GM18498 (cell line): ENCODE results near the gene FLT3.
A peak's percentile ranks its signal among the peaks of the same experiment; 100 is the strongest.
"Not testable (repeated sequence)": the region's sequence is repeated elsewhere in the genome, so short reads cannot be mapped to it uniquely, and the experiment has no call there.

Source experiments
- ATAC-seq: cut with Tn5 transposase; IDR thresholded peaks from one replicate; pipeline ENCODE4 v1.9.1; 2021; ENCODE audit warnings: mild to moderate bottlenecking, moderate library complexity; ENCODE audit not compliant: unreplicated experiment

The FLT3 gene

DNA sequence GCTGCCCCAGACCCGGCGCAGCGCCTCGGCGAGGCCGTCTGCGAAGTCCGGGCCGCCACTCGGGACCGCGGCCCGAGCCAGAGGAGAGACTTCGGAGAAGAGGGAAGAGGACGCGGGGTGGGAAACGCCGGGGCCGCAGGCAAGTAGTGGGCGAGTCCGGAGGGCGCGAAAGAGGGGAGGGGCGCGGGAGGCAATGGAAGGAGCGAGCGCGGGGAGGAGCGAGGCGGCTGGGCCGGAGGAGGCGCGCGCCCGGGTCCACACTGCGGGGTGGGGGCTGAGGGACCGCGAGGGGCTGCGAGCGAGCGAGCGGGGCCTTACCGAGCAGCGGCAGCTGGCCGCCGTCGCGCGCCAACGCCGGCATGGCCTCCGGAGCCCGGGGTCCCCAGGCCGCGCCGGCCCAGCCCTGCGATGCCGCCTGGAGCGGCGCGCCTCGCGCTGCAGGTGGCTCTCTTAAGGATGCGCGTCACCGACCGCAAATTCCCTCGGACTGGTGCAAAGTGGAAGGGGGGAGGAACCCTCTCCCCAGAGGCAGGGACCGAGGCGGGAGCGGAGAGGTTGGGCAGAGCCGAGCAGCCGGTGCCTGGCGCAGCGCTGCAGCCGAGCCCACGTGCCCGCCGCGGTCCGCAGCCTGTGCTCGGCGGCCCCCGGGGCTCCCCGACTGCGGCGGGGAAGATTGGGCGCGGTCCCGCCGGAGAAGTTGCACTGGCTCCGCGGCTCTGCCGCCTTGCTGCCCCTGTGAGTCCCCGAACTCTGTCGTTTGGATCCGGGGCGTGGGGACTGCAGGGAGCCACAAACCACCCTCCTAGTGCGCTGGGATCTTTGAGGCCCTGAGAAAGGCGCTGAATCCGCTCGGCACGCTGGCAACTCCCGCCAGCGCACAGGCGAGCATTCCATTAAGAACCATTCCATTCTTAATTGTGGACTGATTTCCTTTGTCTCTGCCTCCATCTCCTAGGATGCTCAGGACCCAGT, at the start of gene FLT3:
Gene FLT3 (minus strand): TSS at position 427 of the 972 bp plus-strand sequence. CDS start 66 bp downstream, at position 361.
- ATAC-seq, result peak; percentile 61

DNA sequence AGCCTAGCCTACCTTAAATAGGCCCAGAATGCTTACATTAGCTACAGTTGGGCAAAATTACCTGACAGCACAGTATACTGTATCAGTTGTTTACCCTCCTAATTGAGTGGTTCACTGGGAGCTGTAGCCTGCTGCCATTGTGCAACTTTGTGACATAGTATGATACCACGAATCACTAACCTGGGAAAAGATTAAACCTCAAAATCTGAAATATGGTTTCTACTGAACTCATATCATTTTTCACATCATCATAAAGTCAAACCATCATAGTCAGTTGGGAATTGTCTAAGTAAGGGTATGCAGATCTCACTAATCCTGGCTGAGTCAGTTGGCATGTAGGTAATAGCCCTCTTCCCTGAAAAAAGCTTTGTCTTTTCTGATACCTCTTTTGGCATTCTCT, 47.1 kb upstream of the FLT3 start:
- ATAC-seq, result no peak

DNA sequence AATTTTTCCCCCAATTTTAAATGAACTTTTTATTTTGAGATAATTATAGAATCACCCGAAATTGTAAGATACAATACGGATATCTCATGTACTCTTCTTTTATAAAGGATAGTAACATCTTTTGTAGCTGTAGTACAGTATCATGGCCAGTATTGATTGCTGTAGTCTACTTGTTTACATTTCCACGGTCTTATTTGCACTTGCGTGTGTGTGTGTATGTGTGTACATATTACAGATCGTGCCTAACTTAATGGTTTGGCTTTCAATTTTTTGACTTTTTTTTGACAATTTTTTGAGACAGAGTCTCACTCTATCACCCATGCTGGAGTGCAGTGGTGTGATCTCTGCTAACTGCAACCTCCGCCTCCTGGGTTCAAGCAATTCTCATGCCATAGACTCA, 44.7 kb upstream of the FLT3 start:
- ATAC-seq, result no peak

DNA sequence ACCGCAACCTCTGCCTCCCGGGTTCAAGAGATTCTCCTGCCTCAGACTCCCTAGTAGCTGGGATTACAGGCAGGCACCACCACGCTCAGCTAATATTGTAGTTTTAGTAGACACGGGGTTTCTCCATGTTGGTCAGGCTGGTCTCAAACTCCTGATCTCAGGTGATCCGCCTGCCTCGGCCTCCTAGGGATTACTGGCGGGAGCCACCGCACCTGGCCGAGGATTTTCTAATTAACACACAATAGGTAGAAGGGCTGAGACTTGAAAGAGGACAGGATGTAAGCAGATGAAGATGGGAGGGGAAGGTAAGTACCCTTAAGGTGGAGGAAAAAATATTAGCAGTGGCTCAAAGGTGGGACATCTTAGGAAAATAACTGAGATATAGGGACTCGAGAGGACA, 41.2 kb upstream of the FLT3 start:
- ATAC-seq, result not testable (repeated sequence)

DNA sequence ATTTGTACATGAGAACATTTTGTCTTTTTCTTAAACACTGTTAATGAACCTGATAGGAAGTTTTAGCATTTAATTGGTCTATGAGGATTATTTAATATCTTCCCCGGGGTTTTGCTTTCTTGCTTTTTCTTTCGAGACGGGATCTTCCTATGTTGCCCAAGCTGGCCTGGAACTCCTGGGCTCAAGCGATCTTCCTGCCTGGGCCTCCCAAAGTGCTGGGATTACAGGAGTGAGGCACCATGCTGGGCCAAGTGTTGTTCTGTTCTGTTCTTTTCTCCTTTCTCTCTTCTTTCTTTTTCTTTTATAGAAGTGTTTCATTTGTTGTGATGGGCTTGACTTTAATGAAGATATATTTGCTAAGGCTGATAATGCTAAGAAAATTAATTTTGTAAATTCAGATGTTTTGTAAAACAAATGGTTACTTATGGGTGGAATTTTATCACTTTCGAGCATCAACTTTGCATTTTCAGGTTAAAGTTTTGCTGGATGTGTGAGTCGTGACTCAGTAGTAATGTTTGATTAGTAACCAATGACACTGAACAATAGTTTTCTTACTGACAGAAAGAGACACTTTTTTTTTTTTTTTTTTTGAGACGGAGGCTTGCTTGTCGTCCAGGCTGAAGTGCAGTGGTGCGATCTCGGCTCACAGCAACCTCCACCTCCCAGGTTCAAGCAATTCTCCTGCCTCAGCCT, 40.2 kb upstream of the FLT3 start:
- no peak for ATAC-seq

DNA sequence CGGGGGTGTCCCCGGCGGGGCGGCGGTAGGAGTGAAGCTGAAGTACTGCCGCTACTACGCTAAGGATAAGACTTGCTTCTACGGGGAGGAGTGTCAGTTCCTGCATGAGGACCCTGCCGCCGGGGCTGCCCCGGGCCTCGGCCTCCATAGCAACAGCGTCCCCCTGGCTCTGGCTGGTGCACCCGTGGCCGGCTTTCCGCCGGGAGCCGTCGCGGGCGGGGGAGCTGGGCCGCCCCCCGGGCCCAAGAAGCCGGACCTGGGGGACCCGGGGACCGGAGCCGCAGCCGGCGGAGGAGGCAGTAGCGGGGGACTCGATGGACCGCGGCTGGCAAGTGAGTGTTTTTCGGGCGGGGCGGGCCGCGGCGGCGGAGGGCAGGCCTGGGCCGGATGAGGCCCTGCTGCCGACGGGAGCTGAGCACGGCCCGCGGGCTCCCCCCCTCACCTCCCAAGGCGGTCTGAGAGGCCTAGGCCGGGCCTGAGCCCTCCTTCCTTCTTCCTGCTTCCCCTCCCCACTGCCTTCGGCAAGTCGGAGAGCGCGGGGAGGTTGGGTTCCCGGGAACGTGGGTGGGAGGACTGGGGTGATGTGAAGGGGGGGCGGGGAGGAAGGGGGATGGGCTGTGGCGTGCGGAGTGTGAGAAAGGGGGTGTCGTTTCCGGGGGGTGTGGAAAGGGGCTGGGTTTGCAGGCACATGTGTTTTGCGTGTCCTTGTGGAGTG, 38.5 kb upstream of the FLT3 start:
- peak; percentile 44 for ATAC-seq

DNA sequence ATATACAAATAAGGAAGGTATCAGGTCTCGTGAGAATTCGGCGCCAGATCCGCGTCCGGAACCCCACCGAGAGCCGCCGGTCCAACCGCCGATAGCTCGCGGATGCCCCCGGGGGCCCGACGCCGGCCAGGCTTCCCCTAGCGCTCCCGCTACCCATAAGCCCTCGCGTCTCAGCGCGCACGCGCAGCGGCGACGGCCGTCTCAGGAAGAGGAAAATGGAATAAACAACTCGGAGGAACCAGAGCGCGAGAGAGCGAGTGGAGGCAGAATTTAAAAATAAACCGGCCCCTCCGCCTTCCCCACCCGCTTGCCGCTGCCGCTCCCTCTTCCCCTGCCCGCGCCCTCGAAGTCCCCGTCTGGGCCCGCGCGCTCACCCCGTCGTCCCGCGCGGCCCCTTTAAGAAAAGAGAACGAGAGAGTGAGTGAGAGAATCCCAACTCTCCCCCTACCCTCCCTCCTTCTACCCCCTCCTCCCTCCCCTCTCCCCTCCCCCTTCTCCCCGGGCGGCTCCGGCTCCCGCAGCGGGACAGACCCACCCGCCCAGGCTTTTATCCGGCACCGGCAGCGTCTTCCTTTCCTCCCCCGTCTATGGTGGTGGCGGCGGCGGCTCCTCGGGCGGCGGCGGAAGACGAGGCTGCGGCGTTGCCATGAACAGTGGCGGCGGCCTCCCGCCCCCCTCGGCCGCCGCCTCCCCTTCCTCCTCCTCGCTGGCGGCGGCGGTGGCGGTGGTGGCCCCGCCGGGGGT, 37.8 kb upstream of the FLT3 start, which contains the start of gene PAN3:
Gene PAN3 (plus strand): TSS at position 534 of the 744 bp plus-strand sequence. CDS start 113 bp downstream, at position 647.
- peak; percentile 64 for ATAC-seq

DNA sequence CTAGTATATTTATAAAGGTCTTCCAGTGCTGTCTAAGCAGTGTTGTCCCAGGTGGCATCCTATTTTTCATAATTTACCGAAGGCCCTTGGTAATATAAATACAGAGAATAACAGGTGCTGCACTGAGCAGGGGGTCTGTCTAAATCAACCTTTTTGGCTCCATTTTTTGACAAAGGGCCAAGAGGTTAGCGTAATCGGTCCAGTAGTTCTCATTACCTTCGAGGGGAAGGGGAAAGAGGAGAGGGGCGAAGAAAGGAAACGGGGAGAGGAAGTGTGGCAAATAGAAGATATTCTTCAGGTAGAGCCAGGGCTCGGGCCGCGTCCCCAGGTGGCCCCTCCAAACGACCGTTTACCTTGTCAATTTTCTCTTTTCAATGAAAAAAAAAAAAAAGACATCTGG, 37.2 kb upstream of the FLT3 start:
- peak; percentile 11 for ATAC-seq

DNA sequence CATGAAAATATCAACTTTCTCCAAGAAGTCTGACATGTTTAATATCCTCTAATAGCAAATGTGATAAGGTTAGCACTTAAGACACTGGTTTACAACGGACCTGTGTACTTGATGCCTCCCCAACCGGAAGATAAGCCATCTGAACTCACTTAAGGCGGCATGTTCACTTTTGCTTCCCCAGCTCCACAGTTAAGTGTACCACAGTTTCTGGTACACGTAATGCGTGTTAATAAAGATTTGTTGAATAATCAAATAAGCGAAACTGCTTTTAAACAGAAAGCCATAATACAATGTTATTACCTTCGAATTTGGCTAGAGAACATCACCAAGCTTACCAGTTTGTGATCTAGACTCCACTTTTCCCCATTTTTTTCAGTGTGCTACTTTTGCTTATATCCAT, 36.5 kb upstream of the FLT3 start:
- ATAC-seq, result no peak

DNA sequence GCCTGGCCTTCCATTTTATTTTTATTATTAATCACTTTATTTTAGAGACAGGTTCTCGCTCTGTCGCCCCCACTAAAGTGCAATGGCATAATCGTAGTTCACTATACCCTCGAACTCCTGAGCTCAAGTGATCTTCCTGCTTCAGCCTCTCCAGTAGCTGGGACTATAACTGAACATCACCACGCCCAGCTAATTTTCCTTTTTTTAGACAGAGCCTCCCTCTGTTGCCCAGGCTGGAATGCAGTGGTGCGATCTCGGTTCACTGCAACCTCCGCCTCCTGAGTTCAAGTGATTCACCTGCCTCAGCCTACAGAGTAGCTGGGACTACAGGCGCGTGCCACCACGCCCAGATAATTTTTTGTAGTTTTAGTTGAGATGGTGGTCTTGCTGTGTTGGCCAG, 31.3 kb upstream of the FLT3 start:
- ATAC-seq, result no peak

DNA sequence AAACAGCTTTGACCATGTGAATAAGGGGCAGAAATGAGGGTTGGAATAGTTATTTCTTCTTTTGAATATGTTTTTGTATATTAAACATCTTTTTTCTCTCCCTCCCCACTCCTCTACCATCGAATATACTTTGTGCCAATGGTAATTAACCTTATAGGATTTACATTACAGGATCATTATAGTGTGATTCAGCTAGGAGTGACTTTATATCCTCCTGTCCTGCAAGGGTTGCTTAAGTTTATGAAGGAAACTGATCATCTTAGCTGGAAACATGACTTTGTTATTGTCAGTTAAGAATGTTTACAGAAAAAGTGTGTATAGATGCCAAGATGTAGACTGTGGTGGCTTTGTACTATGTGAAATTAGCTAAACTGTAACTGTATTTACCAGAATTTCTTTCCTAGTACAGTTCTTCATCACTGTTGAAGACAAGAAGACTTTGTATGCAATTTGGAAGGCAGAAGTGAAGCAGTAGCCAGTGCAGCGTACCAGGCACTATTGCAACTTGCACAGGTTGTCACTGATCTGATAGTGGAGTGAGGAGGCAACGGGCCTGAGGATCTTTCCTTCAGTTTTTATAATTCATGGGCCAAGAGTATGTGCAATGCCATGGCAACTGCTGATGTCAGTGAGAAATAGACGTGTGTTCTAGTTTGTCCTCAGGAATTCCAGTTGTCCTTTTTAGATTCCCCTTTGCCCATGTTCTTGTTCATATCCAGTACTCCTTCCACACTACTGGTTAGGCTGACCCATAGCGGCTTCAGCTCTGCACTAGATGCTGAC, 29.7 kb upstream of the FLT3 start:
- no peak for ATAC-seq

DNA sequence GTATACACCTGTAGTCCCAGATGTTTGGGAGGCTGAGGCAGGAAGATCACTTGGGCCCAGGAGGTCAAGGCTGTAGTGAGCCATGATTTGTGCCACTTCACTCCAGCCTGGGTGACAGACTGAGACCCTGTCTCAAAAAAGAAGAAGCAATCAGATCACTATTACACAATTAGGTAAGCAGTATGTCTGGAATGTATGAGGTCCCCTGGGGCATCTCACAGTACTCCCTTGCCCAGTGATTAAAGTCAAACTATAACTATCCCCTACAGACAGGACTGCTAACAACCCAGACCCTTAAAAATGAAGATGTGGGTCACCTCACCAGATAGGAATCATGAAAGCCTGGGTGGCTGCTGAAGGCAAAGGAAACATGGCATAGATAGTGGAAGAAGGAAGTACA, 28.6 kb upstream of the FLT3 start:
- no peak for ATAC-seq

DNA sequence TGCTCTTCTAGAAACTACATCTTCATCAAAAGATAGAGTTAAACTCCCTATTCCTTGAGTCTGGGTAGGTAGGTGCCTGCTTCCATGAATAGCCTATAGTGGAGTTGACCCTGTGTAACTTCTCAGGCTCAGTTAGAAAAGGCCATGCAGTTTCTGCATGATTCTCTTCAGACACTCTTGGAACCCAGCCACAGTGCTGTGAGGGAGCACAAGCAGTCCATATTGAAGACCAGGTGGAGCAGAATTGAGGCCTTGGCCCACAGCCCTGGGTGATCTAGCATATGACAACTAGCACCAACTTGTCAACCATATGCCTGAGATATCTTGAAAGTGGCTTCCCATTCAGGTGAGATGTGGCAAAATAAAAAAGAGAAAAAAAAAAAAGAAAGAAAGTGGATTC, 27.7 kb upstream of the FLT3 start:
- no peak for ATAC-seq

DNA sequence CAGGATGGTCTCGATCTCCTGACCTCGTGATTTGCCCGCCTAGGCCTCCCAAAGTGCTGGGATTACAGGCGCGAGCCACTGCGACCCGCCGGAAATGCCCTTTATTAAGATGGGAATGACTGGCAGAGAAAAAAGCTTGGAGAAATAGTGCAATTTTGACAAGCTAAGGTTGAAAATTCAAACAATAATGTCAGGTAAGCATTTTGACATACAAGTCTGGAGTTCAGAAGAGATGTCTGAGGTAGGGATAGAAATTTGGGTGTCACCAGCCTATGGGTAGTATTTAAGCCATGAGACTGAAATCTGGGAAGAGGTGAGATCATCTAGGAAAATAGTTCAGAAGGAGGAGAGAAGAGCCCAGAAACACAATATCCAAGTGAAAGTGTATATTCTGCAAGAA, 20.8 kb upstream of the FLT3 start:
- no peak for ATAC-seq

DNA sequence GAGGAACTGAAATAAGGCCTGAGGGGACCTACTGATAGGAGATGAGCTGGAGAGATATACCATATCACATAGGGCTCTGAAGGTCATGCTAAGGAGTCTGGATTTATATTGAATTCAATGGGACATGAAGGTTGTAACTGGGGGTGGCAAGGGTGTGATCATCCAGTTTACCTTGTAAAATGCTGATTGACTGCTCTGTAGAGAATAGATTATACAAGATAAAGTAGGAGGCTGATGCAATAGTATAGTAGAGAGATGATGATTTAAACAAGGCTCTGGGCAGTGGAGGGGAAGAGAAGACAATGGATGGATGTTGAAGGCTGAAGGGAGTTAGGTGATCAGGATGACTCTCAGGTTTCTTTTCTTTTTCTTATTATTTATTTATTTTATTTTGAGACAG, 19.9 kb upstream of the FLT3 start:
- no peak for ATAC-seq

DNA sequence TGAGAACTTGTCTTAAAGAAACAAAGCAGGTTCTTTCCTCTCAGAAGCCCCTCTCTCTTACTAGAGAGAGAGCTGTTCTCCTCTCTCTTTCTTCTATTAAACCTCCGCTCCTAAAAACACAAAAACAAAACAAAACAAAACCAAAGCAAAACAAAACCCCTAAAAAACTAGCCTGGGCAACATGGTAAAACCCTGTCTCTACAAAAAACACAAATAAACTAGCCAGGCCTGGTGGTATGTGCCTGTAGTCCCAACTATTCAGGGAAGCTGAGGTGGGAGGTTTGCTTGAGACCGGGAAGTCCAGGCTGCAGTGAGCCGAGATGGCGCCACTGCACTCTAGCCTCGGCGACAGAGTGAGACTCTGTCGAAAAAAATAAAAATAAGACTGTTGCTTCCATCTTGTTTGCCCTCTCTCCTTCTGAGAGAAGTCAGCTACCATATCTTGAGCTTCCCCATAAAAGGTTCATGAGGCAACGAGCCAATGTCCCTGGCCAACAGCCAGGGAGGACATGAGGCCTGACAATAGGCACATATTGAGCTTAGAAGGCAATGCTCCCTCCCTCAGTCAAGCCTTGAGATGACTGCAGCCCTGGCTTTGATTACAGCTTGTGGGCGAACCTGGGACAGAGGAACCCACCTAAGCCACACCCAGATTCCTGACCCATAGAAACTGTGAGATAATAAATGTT, 17.5 kb upstream of the FLT3 start:
- ATAC-seq, result no peak

DNA sequence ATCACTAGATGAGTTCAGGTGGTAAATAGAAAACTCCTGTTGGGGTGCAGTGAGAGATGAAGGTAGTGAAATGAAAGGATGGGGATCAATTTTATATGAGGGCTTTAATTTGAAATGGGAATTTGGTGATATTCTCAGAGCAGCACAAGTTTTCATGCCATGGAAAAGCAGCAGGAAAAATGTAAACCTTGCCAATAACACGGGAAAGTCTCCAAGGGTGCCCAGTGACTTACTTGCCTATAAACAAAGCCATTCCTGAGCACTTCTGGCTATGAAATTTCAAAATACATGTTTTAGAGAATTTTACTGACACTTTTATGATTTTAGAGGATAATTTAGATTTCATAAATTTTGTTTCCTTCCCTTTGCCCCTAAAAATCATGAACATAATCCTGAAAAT, 16.4 kb upstream of the FLT3 start:
- ATAC-seq, result no peak

DNA sequence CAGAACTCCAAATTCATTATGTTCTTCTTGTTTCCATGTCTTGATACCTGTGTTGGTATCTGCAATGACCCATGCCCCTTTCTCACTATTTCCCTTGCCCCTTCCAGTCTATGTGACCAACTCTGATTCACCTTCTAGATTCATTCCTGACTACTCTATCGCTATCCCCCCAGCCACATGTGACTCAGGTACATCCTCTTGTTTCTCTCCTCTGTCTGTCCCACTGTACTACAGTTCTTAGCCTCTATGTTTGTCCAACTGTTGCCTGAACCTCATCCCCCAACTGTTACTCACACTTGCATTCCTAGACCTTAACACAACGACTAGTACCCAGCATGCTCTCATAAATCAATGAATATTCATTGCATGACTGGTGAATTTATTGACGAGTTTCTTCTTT, 10.0 kb upstream of the FLT3 start:
- no peak for ATAC-seq

DNA sequence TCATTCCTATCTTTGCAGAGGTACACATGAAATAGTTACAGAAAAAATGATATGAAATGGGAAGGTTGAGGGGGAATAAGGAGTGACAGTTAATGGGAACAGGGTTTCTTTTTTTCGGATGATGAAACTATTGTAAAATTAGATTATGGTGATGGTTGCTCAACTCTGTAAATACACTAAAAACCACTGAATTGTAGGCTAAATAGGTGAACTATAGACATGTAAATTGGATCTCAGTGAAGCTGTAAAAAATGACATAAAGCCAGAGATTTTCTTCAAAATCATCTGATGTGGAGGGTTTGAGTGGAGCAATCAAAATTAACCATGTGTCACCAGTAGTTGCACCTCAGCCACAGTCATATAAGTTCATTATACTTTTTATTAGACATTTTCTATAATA, 6.6 kb upstream of the FLT3 start:
- no peak for ATAC-seq
